Fibroblast of lung (primary cell): ENCODE results near the gene RNF223. TPM values are rescaled to one million over a fixed set of nuclear protein-coding genes. Genes with fewer than 3 reads are reported as not detected.
"Not testable (repeated sequence)": the region's sequence is repeated elsewhere in the genome, so short reads cannot be mapped to it uniquely, and the experiment has no call there.

ENCODE experiments used
- DNase-seq, 2 donors: peaks; one replicate each; pipeline versions ENCODE4 v3.0.0 to v3.0.0-alpha.2; 2010; ENCODE audit warnings: low read depth in 2 of 2
- H2AFZ ChIP-seq: 2 replicates; pipeline ENCODE4 v1.5.1; 2012; ENCODE audit warnings: low read length, control low read depth, inconsistent platforms
- H3K27ac ChIP-seq: 2 replicates; pipeline ENCODE4 v1.5.1; 2011; ENCODE audit warnings: low read length, control low read depth; ENCODE audit not compliant: insufficient read depth
- H3K27me3 ChIP-seq: 2 replicates; pipeline ENCODE4 v1.5.1; 2011; ENCODE audit warnings: mild to moderate bottlenecking, low read length; ENCODE audit not compliant: control insufficient read depth, insufficient read depth
- H3K36me3 ChIP-seq: 2 replicates; pipeline ENCODE4 v1.5.1; 2011; ENCODE audit warnings: low read length; ENCODE audit not compliant: control insufficient read depth, insufficient read depth
- H3K4me1 ChIP-seq: 2 replicates; pipeline ENCODE4 v1.5.1; 2011; ENCODE audit warnings: low read length; ENCODE audit not compliant: control insufficient read depth, insufficient read depth; ENCODE audit errors: extremely low read depth
- H3K4me2 ChIP-seq: 2 replicates; pipeline ENCODE4 v1.5.1; 2011; ENCODE audit warnings: low read length, control low read depth; ENCODE audit not compliant: insufficient read depth; ENCODE audit errors: extremely low read depth
- H3K4me3 ChIP-seq, 4 experiments: fragments of 200-600 bp in 1 of 4; sonication (generic) in 1 of 4; replicated peaks in 1 of 4; 2 replicates each; pipeline ENCODE4 v1.5.1; 2011 to 2016; ENCODE audit warnings: low read length in 4 of 4, low read depth in 3 of 4, mild to moderate bottlenecking in 3 of 4, control low read depth in 2 of 4, inconsistent platforms in 1 of 4, mixed read lengths in 1 of 4; ENCODE audit not compliant: insufficient read depth in 1 of 4; ENCODE audit errors: control extremely low read depth in 1 of 4
- H3K79me2 ChIP-seq: 2 replicates; pipeline ENCODE4 v1.5.1; 2012; ENCODE audit warnings: mild to moderate bottlenecking, low read length, inconsistent platforms; ENCODE audit not compliant: control insufficient read depth, insufficient read depth
- H3K9ac ChIP-seq: 2 replicates; pipeline ENCODE4 v1.5.1; 2011; ENCODE audit warnings: mild to moderate bottlenecking, low read length, control low read depth; ENCODE audit not compliant: insufficient read depth
- H3K9me3 ChIP-seq: 2 replicates; pipeline ENCODE4 v1.5.1; 2012; ENCODE audit warnings: low read depth, low read length; ENCODE audit not compliant: control insufficient read depth, insufficient read depth
- H4K20me1 ChIP-seq: 2 replicates; pipeline ENCODE4 v1.5.1; 2011; ENCODE audit warnings: low read length; ENCODE audit not compliant: control insufficient read depth, insufficient read depth; ENCODE audit errors: extremely low read depth
- EZH2 ChIP-seq: IDR thresholded peaks from 2 replicates; pipeline ENCODE4 v1.5.1; 2012; ENCODE audit warnings: low read length, control low read depth, mild to moderate bottlenecking; ENCODE audit errors: missing control alignments
- polyA plus RNA-seq, 2 donors: library from polyadenylated mRNA; depleted of rRNA in 1 of 2; stranded (reverse) in 1 of 2; unstranded in 1 of 2; fragments of >200 nt; gene quantifications; 2 replicates each; pipeline ENCODE4 v1.2.1, GENCODE V29; 2011 to 2012; ENCODE audit warnings: missing spikeins in 1 of 2
- total RNA-seq: library from RNA; depleted of rRNA; stranded (reverse); fragments of >200 nt; gene quantifications from 2 replicates; pipeline ENCODE4 v1.2.1, GENCODE V29; 2014
- TF ChIP-seq, protein P1 (sequence below), 2 donors: IDR thresholded peaks in 1 of 2; conservative IDR thresholded peaks in 1 of 2; 1 replicate in 1 of 2; 2 replicates in 1 of 2; pipeline ENCODE4 v1.5.1; 2011 to 2012; ENCODE audit warnings: low read length in 2 of 2, control low read depth in 1 of 2, inconsistent platforms in 1 of 2, low read depth in 1 of 2, mild to moderate bottlenecking in 1 of 2

The RNF223 gene
- total and polyA plus RNA-seq, 2 donors (not counting 1 experiment from before 2014, with no cell fraction given), result not detected

DNA sequence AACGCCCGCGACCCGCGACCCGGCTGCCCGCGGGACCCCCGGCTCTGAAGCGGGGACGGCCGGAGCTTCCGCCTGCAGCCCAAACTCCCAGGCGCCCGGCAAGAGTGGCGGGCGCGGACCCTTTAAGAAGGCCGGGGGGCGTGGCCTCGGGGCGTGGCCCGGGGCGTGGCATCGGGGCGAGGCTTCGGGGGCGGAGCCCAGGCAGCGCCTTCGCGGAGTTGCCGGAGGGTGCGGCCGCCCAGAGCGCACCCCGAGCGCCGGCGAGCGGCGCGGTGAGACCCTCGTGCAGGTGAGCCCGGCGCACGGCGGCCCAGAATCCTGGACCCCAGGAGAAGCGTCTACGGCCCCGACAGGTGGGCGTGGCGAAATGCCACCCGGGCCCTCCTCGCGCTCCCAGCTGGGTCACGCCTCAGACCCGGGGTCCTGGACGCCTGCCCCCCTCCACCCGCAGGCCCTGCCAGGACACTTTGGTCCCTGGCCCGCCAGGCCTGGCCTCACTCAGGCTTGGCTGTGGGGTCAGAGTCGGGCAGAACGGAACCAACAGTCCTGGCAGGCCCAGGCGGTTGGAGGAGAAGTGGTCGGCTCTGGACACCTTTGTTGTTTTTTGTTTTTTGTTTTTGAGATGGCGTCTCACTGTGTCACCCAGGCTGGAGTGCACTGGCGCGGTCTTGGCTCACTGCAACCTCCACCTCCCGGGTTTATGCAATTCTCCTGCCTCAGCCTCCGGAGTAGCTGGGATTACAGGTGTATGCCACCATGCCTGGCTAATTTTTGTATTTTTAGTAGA, 14.4 kb downstream of the RNF223 start:
- DNase-seq, result peak; percentile 61 to 63
- Histone ChIP-seq H4K20me1 (no peaks in the 10 kb centered on the region), H3K9me3 (no peaks in the 10 kb centered on the region), H3K36me3 (no peaks in the 10 kb centered on the region), H2AFZ (peak overlapping the region; percentile 59), H3K27ac (no peak overlapping the region), H3K79me2 (no peaks in the 10 kb centered on the region), H3K4me1 (peaks cover 16% of the 10 kb centered on the region), H3K4me3 (peak overlapping the region; percentile 37 to 61 (median 60)), H3K27me3 (peaks cover 2% of the 10 kb centered on the region), H3K9ac (peak overlapping the region; percentile 36), H3K4me2 (peak overlapping the region; percentile 87)
- TF ChIP-seq EZH2, result no peak

DNA sequence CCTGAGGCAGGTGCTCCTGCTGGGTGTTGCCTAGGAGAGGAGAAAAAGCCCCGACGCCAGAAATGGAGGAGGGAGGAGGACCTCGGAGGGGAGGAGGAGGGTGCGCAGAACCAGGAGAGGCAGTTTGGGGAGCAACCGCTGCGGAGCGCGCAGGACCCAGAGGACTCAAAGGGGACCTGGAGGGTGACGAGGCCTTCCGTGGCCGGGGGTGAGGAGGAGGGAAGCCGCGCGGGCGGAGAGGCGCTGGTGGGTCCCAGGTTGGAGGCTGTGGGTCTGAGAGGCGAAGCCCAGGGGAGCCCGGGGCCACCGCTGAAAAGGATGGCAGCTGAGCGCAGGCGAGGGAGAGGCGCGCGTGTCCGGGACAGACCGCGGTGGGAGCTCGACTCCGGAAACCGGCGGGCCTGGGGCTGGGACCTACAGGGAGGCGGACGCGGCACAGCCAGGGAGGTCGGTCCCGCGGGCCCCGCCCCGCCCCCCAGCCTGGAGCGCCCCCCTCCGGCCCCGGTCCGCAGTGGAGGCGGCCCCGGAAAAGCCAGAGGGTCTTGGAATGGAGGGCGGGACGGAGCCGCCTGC, 15.1 kb downstream of the RNF223 start:
- Histone ChIP-seq H3K9ac (peak overlapping the region; percentile 36), H2AFZ (peak overlapping the region; percentile 47)

DNA sequence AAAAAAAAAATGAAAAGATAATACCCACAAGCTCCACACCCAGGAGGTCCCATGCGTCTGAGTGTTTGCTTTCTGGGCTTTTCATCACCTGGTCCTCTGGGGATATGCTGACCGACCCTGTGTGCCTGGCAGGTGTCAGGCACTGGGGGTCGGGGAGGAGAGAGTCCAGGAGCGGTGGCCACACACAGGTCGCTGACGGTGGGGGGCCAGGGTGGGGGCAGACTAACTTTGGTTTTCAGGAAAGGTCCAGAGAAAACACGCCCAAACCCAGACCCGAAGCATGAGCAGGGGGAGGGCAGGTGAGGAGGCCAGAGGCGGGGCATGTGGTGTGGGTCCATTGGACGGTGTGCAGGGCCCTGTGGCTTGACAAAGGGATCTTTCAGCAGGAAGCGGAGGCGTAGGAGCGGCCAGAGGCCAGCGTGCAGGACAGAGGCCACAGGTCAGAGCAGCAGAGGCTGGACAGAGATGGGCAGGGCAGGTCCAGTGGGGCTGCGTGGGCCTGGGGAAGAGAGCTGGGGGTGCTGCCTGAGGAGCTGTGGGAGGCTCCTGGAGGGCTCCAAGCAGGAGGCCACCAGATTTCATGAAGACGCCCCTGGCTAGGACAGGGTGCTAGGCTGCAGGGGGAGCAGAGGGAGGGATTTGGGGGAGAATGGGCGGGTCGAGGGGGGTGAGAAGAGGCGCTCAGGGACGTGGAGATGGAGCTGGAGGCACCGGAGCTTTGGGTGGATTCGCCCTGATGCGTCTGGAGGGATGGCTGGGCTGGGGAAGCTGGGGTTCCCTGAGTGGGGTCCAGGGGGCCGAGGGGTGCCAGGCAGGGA, 15.8 kb downstream of the RNF223 start:
- no peak for DNase-seq

More for the DNA sequence above, 15.1 kb downstream of the RNF223 start:
- TF ChIP-seq, protein P1, sequence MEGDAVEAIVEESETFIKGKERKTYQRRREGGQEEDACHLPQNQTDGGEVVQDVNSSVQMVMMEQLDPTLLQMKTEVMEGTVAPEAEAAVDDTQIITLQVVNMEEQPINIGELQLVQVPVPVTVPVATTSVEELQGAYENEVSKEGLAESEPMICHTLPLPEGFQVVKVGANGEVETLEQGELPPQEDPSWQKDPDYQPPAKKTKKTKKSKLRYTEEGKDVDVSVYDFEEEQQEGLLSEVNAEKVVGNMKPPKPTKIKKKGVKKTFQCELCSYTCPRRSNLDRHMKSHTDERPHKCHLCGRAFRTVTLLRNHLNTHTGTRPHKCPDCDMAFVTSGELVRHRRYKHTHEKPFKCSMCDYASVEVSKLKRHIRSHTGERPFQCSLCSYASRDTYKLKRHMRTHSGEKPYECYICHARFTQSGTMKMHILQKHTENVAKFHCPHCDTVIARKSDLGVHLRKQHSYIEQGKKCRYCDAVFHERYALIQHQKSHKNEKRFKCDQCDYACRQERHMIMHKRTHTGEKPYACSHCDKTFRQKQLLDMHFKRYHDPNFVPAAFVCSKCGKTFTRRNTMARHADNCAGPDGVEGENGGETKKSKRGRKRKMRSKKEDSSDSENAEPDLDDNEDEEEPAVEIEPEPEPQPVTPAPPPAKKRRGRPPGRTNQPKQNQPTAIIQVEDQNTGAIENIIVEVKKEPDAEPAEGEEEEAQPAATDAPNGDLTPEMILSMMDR (conservative IDR thresholded peaks at IDR 0.05 in 1 of 2, IDR thresholded peaks at IDR 0.05 in 1 of 2; ENCODE audit: low read depth in 1 of 2, low read length in 2 of 2), result no peak
- TF ChIP-seq EZH2, result no peak
- Histone ChIP-seq H4K20me1 (no peaks in the 10 kb centered on the region), H3K27ac (no peak overlapping the region), H3K27me3 (peaks cover 2% of the 10 kb centered on the region), H3K4me2 (peak overlapping the region; percentile 85), H3K79me2 (no peaks in the 10 kb centered on the region), H3K4me3 (peak overlapping the region; percentile 15 to 61 (median 54)), H3K4me1 (peaks cover 14% of the 10 kb centered on the region), H3K9me3 (no peaks in the 10 kb centered on the region), H3K36me3 (no peaks in the 10 kb centered on the region)
- DNase-seq, result peak in 1 of 2 donors; percentile 22

DNA sequence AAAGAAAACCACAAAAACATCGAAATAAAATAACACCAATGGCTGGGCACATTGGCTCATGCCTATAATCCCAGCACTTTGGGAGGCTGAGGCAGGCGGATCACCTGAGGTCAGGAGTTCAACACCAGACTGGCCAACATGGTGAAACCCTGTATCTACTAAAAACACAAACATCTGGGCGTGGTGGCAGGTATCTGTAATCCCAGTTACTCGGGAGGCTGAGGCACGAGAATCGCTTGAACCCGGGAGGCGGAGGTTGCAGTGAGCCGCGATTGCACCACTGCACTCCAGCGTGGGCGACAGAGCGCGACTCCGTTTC, 16.4 kb downstream of the RNF223 start:
- H3K4me2 ChIP-seq, H2AFZ ChIP-seq, H3K79me2 ChIP-seq: not testable (repeated sequence)

More for the DNA sequence above, 15.8 kb downstream of the RNF223 start:
- Histone ChIP-seq H3K4me3 (peak overlapping the region in 3 of 4 experiments; percentile 15 to 60 (median 49)), H3K79me2 (no peaks in the 10 kb centered on the region), H3K27me3 (peaks cover 2% of the 10 kb centered on the region), H3K36me3 (peaks cover 2% of the 10 kb centered on the region), H3K9me3 (no peaks in the 10 kb centered on the region), H2AFZ (no peak overlapping the region), H3K9ac (no peak overlapping the region), H3K4me2 (peak overlapping the region; percentile 85), H3K4me1 (peaks cover 8% of the 10 kb centered on the region), H3K27ac (no peak overlapping the region), H4K20me1 (no peaks in the 10 kb centered on the region)
- TF ChIP-seq, protein P1 (conservative IDR thresholded peaks at IDR 0.05 in 1 of 2, IDR thresholded peaks at IDR 0.05 in 1 of 2; ENCODE audit: low read depth in 1 of 2, low read length in 2 of 2), result no peak
- no peak for TF ChIP-seq EZH2

More for the DNA sequence above, 16.4 kb downstream of the RNF223 start:
- H3K9ac ChIP-seq, H3K9me3 ChIP-seq, H3K36me3 ChIP-seq, H4K20me1 ChIP-seq, DNase-seq, H3K27me3 ChIP-seq, H3K27ac ChIP-seq, H3K4me3 ChIP-seq, H3K4me1 ChIP-seq: not testable (repeated sequence)
